Iris pigment epithelial cell (primary cell): Measurements from ENCODE around the gene ADAT2.
A peak's percentile ranks its signal among the peaks of the same experiment; 100 is the strongest.
"Not testable (repeated sequence)": the region's sequence is repeated elsewhere in the genome, so short reads cannot be mapped to it uniquely, and the experiment has no call there.

ENCODE experiments used
- DNase-seq: peaks from one replicate; pipeline ENCODE4 v3.0.0-alpha.2; 2011; ENCODE audit warnings: low read depth

ADAT2 gene

DNA sequence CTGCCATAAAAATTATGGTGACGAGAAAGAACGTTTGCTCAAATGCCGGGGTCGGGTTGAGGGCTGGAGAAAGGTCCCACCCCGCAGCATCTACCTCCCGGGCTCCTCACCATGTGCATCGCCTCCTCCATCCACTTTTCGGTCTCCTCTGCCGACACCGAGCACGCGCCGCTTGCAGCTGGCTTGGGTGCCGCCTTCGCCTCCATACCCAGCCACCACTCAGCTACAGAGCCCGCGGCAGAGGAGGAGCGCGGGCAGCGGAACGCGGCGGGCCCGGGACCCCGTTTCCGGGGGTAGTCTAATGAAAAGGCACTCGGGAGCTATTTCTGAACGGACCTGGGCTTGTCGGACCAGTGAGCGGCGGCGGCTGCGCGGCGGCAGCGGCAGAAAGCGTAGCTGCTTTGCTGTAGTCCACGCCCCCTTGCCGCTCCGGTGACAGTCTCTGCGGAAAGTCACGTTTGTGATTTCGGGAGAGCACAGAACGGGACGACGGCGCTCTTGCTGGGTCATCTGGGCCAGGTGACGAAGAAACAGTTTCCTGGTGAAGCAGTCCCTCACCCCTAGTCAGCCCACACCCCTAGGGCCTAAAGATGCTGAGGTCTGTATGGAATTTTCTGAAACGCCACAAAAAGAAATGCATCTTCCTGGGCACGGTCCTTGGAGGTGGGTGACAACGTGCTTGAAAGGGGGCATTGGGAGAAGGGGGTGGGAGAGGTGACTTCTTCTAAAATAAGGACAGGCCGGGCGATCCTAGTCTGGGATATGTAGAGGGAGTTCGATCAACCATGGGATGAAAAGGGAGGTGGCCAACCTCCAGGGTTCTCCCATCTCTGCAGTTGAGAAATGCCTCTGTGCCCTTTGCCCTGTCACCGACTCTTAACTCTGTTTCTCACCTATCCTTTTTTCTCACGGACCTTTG lies at the start of gene ADAT2, which contains the start of gene PEX3:
Gene ADAT2 (minus strand): TSS at position 243 of the 919 bp plus-strand sequence. CDS start 37 bp downstream, at position 206.
Gene PEX3 (plus strand): TSS at position 353 of the 919 bp plus-strand sequence. CDS start 238 bp downstream, at position 591.
- DNase-seq = peak; percentile 96

DNA sequence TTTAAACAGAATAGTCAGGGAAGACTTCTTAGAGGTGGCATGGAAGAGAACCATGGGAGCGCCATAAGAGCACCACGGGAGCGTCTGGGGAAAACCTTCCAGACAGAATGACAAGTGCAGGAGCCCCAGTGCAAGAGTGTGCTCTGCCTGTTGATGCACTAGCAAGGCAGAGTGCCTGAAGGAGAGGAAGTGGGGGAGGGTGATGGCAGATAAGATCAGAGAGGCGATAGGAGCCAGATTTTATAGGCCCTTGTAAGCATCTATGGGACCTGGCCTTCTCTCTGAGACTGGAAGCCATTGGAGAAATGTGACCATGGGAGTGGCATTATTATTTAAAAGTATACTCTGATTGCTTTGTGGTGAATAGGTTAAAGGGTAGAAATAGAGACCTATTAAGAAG lies 47.9 kb upstream of the ADAT2 start:
- DNase-seq = no peak

DNA sequence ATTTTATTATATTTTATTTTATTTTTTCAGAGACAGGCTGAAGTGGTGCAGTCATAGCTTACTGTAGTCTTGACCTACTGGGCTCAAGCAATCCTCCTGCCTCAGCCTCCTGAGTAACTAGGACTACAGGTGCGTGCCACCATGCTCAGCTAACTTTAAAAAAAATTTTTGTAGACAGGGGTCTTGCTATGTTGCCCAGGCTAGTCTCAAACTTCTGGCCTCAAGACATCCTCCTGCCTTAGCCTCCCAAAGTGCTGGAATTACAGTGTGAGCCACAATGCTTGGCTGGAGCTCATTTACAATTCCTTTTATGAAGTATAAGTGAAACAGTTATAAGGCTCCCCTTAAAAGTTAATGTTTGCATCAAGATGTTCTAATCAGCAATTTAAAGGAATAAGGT lies 46.5 kb upstream of the ADAT2 start:
- no peak for DNase-seq

DNA sequence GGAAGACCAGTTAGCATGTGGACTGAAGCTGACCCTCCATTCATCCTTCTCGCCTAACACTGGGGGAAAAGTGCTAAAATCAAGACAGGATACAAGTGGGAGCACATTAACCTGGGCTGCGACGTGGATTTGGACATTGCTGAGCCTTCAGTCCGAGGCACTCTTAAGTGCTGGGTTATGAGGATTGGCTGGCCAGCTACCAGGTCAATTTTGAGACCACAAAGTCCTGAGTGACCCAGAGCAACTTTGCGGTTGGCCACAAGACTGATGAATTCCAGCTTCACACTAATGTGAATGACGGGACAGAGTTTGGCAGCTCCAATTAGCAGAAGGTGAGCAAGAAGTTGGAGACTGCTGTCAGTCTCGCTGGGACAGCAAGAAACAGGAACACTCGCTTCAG lies 40.3 kb upstream of the ADAT2 start:
- DNase-seq = no peak

DNA sequence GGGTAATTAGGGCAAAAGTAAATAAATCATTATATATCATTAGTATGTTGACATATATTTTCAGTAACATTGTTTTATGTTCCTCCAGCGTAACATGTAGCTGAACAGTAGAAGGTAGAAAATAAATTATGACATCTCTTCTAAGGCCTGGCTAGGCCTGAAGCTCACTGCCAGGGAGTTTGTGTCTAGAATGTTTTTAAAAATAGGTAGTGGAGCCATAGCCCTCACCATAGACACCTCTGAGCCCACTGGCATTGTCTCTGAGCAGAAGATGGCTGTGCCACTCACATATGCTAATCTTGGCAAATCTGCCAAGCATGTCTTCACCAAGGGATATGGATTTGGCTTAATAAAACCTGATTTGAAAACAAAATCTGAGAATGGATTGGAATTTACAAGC lies 39.7 kb upstream of the ADAT2 start:
- no peak for DNase-seq

DNA sequence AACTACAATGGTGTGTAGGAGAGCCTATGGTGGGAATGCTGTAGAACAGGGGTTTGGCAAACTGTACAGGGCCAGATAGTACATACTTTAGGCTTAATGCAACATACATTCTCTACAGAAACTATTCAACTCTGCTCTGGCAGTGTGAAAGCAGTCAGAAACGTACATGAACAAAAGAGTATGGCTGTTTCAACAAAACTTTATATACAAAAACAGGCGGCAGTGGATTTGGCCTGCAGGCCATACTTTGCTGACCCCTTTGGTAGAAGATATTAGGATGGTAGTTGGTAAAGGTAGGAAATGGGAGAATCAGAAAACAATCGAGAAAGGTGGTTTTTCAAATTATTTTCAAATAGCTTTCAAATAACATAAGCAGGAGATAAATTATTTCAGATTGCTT lies 36.3 kb upstream of the ADAT2 start:
- no peak for DNase-seq

DNA sequence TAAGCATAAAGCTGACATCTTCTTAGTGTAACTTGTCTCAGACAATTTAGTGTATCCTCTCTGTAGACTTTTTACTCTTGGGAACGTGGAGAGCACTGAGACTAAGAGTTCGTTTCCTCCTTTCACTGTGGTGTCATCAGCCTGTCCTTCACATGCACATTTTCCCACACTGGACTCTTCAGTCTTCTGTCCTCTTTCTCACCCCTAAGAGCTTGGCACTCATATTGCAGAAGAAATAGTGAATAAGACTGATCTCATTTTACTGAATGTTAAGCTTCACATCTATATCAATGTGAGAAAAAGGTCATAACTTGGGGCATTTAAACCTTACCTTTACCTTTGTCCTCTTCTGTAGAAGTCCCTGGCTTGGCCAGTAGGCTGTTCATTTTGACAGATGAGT lies 35.5 kb upstream of the ADAT2 start:
- DNase-seq = peak; percentile 19

DNA sequence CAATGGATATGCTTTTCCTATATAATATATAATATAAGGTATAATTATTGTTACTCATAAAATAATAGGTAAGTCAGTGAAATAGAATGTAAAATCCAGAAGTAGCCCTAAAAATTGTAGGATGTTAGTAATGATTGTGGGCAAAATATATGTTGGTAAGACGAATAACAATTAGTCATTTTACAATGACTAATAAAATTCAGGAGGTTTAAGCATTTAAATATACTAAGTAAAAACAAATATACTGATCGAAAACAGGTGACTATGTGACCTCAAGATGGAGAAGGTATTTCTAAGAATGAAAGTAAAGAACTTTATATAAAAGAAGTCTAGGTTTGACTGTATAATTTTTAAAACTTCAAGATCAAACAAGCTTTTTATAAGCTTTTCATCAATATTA lies 32.1 kb upstream of the ADAT2 start:
- no peak for DNase-seq

DNA sequence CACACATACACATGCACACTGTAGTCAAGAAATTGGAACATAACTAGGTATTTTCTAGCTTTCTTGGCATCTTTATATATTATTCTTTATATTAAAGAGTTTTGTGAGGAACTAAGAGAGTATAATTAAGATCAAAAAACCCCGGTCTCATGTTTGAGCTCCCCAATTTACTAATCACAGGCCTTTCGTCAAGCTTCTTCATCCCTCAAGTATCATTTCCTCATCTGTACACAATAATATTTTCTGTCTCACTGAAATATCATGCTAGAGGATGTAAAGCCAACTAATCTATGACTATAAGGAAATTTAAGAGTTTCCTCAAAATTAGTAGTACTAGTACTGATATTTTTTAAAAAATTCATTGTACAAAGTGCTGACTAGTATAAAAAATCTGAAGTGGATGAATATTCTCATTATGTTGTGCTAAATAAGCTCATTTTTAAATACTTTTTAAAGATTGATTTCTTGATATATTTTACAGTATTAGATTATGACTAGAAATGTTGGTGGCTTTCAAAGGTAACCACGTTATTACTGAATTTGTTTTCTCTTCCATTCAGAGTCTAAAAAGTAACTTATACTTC lies 28.1 kb upstream of the ADAT2 start:
- DNase-seq = no peak

DNA sequence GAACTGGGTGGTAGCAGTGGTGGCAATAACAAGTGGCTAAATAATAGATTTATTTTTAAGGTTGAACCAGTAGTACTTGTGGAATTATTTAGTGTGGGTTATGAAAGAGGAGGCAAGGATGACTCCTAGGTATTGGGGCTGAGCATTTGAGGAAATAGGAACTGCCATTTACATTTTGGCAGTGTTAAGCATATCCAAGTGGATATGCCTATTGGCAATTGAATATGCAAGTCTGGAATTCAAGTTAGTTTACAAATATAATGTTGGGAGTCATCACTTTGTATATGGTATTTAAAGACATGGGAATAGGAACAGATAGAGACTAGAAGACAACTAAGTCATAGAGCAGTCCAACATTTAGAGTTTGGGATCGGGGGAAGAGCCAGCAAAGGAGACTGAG lies 26.1 kb upstream of the ADAT2 start:
- DNase-seq = no peak

DNA sequence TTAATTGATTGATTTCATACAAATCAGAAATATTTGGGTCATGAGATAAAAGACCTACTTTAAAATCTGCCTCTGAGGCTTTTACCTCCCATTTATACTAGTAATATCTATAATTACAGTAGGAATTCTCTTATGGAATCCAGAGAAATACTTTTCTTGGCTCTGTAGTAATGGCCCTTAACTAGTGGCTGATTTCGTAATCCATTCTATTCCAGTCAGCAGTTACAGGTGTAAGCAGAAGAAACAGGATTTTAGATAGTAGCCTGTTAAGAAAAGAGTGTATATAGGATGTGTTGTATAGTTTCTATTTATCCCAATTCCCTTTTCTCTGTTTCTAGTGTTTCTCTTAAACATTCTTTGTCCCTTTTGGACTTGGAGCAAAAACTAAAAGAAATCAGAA lies 21.3 kb upstream of the ADAT2 start:
- no peak for DNase-seq

DNA sequence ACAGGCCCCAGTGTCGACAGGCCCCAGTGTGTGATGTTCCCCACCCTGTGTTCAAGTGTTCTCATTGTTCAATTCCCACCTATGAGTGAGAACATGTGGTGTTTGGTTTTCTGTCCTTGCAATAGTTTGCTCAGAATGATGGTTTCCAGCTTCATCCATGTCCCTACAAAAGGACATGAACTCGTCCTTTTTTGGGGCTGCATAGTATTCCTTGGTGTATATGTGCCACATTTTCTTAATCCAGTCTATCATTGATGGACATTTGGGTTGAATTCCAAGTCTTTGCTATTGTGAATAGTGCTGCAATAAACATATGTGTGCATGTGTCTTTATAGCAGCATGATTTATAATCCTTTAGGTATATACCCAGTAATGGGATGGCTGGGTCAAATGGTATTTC lies 18.3 kb upstream of the ADAT2 start:
- DNase-seq = not testable (repeated sequence)

DNA sequence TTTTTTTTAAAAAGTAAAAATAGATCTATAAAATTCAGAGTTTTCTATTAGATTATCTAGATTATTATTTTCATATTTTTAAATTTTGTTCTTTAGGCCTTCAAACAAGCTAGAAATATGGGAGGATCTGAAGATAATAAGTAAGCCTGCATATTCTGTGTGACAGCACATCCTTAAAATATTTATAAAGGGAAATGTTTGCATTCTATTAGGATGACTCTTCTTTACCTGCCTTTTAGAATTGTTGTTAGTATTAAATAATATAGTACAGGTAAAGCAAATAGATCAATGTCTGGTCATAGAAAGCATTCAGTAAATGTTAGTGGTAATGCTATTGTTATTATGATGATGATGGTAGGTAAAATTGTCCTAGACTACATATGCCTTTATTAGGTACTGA lies 17.5 kb upstream of the ADAT2 start:
- no peak for DNase-seq

DNA sequence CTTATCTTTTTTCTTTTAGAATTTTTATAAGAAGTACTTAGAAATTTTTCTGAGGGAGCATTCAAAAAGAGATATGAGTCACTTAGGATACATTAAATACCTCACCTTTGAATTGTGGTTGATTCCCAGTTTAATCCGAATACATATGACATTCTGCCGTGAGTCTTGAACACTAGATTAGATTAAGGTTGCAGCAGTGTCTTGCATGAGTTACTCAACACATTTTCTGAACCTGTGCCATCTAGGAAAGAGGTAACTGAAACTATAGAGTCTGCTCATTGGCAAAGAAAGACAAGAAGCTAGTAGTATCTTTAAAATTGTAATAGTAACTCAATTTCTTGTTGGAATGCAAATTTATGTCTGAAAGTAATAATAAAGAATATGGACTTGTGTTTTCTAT lies 15.1 kb upstream of the ADAT2 start:
- peak; percentile 21 for DNase-seq

DNA sequence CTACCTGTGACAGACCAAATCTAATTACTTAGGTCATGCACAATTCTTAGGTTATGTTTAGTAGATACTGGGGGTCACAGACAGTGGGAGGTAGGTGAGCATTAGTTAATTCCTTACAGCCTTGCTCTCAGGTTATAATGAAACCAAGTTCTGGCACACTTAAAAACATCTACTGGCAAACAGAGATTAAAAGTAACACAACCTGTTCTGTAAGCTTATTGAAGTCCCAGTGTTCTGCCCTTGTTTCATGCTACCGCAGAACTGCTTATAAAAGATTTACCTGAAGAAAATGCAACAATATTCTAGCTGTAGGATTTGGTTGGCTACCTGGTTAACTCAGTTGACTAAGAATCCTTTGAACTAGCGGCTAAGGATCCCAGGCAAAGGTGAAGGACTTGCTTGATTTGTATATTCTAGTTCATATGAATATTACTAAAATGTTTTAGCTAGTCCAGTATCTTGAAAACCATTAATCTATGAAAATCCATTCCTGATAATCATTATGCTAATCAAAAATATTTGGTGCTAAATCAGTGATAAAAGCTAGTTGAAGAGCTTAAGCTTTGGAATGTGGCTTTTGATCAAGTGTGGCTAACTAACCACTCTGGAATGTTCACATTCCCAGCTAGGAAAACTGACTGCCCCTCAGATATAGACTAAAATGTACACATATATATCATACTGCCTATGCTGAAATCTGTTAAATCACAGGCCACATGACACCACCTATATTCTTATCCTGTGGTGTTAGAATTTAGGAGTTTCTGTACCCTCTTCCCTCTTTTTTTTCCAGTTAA lies 7.3 kb upstream of the ADAT2 start:
- peak; percentile 35 for DNase-seq

DNA sequence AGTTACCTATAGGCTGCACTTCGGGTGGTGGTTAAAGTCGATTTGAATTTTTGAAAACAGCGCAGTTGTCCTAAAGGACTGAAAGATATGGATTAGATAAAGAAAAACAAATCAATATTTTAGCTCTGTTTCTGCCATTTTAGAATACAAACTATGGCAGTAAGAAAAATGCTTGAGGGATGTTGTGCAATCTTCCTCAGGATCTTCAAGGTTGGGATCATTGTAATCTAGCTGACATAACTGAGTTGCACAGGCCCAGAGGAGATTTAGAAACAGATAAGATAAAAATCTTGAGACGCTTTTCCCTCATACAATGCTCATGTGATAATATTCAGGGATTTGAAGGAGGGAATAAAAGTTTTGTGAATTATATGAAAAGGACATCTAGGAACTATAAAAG lies 1.0 kb upstream of the ADAT2 start:
- DNase-seq = peak; percentile 76

DNA sequence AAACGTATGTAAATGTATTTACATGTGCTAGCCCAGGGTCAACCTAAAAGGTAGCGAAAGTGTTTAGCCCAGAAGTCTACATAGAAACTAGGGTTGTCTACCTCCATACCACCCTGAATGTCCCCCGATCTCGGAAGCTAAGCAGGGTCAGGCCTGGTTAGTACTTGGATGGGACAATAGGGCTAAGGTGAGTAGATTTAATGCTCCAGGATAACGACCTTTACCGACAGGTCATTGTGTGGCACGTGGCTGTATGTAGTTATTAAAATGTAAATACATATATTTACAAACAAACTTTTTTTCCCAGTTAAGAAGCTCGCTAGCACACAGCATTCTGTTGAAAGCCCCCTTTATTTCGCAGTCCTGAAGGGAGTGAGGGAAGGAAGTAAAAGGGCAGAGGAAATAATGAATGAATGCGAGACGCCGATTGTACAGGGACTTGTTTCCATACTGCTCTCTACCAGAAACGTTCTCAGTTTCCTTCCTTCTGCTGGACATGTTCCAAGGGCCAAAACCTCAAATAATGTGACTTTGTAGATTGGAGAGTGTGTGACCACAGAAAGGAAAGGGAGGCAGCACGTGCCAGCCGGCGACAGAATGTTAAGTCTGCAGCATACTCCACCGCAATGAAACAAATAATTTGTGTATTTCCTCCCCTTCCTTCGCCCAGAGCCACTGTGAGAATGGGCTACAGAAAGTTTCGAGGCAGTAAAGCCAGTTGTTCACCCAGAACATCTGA lies 612 bp downstream of the ADAT2 start:
- DNase-seq = peak; percentile 37

DNA sequence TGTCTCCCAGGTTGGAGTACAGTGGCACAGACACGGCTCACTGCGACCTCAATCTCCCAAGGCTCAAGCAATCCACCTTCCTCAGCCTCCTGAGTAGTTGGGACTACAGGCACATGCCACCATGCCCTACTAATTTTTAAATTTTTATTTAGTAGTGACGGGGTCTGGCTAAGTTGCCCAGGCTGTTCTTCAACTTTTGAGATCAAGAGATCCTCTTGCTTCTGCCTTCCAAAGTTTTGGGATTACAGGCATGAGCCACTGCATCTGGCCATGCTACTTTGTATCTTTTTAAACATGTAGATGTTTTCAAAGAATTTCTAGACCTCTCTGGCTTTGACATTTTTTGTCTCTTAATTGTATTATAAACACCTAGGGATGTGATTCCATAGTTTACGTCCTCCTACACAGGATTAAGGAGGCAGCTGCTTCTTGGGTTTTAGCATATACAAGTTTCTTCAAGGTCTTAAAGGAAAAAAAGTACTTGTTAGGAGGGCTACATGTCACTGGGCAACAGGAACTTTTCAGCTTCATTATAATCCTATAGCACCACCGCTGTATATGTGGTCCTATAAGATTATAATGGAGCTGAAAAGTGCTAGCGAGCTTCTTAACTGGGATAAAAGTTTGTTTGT lies 1.3 kb downstream of the ADAT2 start:
- DNase-seq = no peak

DNA sequence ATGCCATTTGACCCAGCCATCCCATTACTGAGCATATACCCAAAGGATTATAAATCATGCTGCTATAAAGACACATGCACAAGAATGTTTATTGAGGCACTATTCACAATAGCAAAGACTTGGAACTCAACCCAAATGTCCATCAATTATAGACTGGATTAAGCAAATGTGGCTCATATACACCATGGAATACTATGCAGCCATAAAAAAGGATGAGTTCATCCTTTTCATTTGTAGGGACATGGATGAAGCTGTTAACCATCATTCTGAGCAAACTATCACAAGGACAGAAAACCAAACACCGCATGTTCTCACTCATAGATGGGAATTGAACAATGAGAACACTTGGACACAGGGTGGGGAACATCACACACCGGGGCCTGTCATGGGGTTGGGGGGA lies 2.6 kb downstream of the ADAT2 start:
- DNase-seq = not testable (repeated sequence)

DNA sequence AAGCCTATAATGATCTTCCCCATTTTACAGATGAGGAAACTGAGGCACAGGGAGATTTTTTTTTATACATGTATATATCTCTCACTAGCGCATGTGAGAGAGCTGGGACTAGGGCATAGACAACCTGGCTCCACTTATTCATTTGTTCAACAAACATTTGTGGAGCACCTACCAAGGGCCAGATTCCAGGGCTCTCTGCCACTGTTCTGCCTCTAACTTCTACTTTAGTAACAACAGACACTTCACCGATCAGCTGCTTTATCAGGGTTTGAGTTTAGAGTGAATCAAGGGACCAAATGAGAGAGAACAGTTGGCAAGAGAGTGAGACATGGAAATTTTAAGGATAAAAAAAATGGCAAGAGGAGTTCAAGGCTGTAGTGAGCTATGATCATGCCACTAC lies 7.4 kb downstream of the ADAT2 start:
- no peak for DNase-seq
